Ascending aorta (tissue), 2 donors: ENCODE data around the gene GPATCH8. TPM values are rescaled to one million over a fixed set of nuclear protein-coding genes. Genes with fewer than 3 reads are reported as not detected.
A peak's percentile ranks its signal among the peaks of the same experiment; 100 is the strongest.
"Not testable (repeated sequence)": the region's sequence is repeated elsewhere in the genome, so short reads cannot be mapped to it uniquely, and the experiment has no call there.

Source experiments
- DNase-seq, 2 donors: peaks; one replicate each; pipeline ENCODE4 v3.0.0-alpha.2; 2019; ENCODE audit warnings: low spot score in 2 of 2
- H3K27ac ChIP-seq, 2 donors: fragments of 200-600 bp; sonication (generic); one replicate each; pipeline ENCODE4 v1.5.1; 2016 to 2017; ENCODE audit warnings: mild to moderate bottlenecking in 1 of 2
- H3K27me3 ChIP-seq: fragments of 200-600 bp; sonication (generic); one replicate; pipeline ENCODE4 v1.5.1; 2017
- H3K36me3 ChIP-seq, 2 donors: fragments of 200-600 bp; sonication (generic); one replicate each; pipeline ENCODE4 v1.5.1; 2016
- H3K4me1 ChIP-seq, 2 donors: fragments of 200-600 bp; sonication (generic); one replicate each; pipeline ENCODE4 v1.5.1; 2016 to 2017; ENCODE audit warnings: mild to moderate bottlenecking in 1 of 2
- H3K4me3 ChIP-seq, 2 donors: fragments of 200-600 bp; sonication (generic); one replicate each; pipeline ENCODE4 v1.5.1; 2016 to 2017; ENCODE audit warnings: mild to moderate bottlenecking in 1 of 2
- H3K9me3 ChIP-seq, 2 donors: fragments of 200-600 bp; sonication (generic); one replicate each; pipeline ENCODE4 v1.5.1; 2016
- CTCF ChIP-seq, 3 experiments: fragments of 200-600 bp in 2 of 3; fragments of 450-650 bp in 1 of 3; sonication (generic) in 2 of 3; IDR thresholded peaks; one replicate each; pipeline ENCODE4 v1.5.1; 2016 to 2019; ENCODE audit warnings: antibody characterized with exemption in 3 of 3, mild to moderate bottlenecking in 1 of 3, moderate library complexity in 1 of 3
- intact Hi-C: fragments of 100-400 bp; cut with DNase I; formaldehyde crosslinking; loops from one replicate; pipeline ENCODE4 v1.15.1; 2023
- total RNA-seq: library from RNA; depleted of rRNA; stranded (reverse); fragments of >200 nt; gene quantifications from one replicate; pipeline ENCODE4 v1.1.0, GENCODE V29; 2016

The GPATCH8 gene
- total RNA-seq, 1 donor from 2014 or later, result 13.3 TPM

DNA sequence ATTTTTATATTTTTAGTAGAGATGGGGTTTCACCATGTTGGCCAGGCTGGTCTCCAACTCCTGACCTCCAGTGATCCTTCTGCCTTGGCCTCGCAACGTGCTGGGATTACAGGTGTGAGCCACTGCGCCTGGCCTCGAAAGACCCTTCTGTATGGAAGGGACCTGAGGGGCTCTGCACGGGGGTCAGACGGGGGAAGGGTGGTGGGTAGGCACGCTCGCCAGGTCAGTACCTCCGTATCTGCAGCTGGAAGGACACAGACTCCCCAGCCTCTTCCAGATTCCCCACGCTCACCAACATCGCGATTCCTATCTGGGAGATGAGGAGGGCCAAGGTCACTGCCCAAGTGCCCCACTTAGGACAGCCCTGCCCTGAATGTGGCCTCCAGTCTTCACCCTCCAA lies 126.4 kb downstream of the GPATCH8 start:
- no peak for DNase-seq

DNA sequence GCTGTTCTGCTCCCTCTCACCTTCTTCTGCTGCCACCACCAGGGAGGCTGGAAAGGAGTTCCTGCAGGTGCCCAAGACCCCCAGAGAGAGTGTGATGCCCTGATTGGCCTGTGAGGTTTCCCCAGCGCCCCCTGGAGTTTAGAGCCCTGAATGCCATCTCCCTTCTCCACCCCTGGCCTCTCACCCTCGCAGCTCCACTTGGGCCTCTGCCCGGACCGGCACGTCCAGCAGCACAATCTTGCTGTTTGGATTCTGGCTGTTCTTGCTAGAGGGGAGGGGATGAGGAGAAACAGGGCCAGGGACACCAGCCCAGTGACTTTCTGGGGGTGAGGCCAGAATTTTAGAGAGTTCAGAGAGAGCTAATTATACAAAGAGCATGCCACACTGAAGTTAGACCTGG lies 127.1 kb downstream of the GPATCH8 start:
- no peak for DNase-seq
- no peak overlapping the region for H3K27ac ChIP-seq
- H3K27me3 ChIP-seq, result no peaks in the 10 kb centered on the region
- peak in 1 of 3 experiments; percentile 11 for TF ChIP-seq CTCF (IDR thresholded peaks at IDR 0.05)
- no peaks in the 10 kb centered on the region for H3K4me1 ChIP-seq
- H3K36me3 ChIP-seq, result no peaks in the 10 kb centered on the region
- H3K9me3 ChIP-seq, result no peaks in the 10 kb centered on the region
- no peak overlapping the region for H3K4me3 ChIP-seq
- intact Hi-C loops, result no loop called here

More for the DNA sequence above, 126.4 kb downstream of the GPATCH8 start:
- Histone ChIP-seq H3K4me1 (no peaks in the 10 kb centered on the region), H3K27me3 (no peaks in the 10 kb centered on the region), H3K27ac (no peak overlapping the region), H3K9me3 (no peaks in the 10 kb centered on the region), H3K36me3 (no peaks in the 10 kb centered on the region), H3K4me3 (no peak overlapping the region)
- intact Hi-C loops, result no loop called here
- no peak for TF ChIP-seq CTCF (IDR thresholded peaks at IDR 0.05)

DNA sequence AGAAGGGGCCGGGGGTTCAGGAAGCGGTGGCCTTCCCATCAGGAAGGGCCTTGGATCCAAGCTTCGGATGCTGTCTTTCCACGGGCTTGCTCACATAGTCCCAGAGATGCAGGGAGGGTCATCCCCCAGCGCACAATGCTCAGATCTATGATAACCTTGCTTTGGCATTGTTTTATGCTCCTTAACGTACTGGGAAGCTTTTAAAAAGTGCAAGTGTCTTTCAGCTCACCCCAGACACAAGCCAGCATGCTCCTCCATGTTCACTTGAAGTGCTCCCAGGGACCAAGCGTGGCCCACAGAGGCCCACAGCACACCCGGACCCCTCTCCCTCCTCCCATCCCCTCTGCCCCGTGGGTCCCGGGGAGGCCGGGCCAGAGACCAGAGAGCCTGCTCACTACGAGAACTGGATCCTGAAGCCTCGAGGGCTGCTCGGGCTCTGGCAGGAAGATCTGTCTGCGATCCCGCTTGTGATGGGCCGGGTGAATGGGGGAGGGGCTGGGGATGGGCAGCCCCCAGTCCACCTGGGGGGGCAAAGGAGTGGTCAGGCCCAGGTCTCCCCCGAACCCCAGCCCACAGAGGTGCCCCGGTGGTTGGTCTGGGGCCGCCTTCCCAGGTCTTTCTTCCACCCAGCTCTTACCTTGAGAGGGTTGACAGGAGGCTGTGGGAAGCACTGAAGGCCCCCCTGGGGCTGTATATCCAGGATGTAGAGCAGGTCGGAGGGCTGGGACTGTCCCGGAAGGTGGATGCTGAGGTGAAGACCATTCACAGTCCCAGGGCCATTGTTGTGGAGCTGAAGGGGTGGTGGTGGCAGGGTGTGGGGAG lies 127.8 kb downstream of the GPATCH8 start:
- no peaks in the 10 kb centered on the region for H3K4me1 ChIP-seq
- no peak overlapping the region for H3K27ac ChIP-seq
- H3K27me3 ChIP-seq, result no peaks in the 10 kb centered on the region
- H3K36me3 ChIP-seq, result no peaks in the 10 kb centered on the region
- H3K9me3 ChIP-seq, result no peaks in the 10 kb centered on the region
- DNase-seq, result no peak
- intact Hi-C loops, result no loop called here
- no peak overlapping the region for H3K4me3 ChIP-seq
- no peak for TF ChIP-seq CTCF (IDR thresholded peaks at IDR 0.05)

- no peak for DNase-seq
- H3K4me1 ChIP-seq, result no peaks in the 10 kb centered on the region
- intact Hi-C loops, result no loop called here
- H3K36me3 ChIP-seq, result no peaks in the 10 kb centered on the region
- no peaks in the 10 kb centered on the region for H3K9me3 ChIP-seq
- no peak for TF ChIP-seq CTCF (IDR thresholded peaks at IDR 0.05)
- H3K27ac ChIP-seq, result no peak overlapping the region
- no peaks in the 10 kb centered on the region for H3K27me3 ChIP-seq
- H3K4me3 ChIP-seq, result no peak overlapping the region
Observed at GRCh38 chr17:44374306-44375195, 128.7 kb downstream of the GPATCH8 start.

DNA sequence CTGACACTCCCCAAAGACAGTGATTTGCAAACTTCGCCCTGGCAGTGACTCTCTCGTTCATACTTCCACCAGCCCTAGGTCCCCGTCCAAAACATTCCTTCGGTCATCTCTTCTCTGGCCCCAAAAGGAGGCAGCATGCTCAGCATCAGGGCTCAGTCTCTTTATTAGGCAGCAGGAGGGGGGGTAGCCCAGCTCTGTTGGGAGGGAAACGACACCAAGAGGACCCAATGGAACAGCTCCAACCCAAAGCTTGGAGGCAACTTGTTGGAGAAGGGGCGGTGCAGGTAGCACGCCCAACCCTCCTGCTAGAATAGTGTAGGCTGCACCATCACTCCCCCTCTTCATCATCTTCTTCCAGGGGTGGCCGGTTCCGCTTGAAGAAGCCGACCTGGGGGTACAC lies 131.2 kb downstream of the GPATCH8 start:
- H3K36me3 ChIP-seq, result no peaks in the 10 kb centered on the region
- no peaks in the 10 kb centered on the region for H3K27me3 ChIP-seq
- DNase-seq, result no peak
- no peak for TF ChIP-seq CTCF (IDR thresholded peaks at IDR 0.05)
- no peaks in the 10 kb centered on the region for H3K9me3 ChIP-seq
- no peak overlapping the region for H3K4me3 ChIP-seq
- H3K27ac ChIP-seq, result no peak overlapping the region
- intact Hi-C loops, result no loop called here
- no peaks in the 10 kb centered on the region for H3K4me1 ChIP-seq

DNA sequence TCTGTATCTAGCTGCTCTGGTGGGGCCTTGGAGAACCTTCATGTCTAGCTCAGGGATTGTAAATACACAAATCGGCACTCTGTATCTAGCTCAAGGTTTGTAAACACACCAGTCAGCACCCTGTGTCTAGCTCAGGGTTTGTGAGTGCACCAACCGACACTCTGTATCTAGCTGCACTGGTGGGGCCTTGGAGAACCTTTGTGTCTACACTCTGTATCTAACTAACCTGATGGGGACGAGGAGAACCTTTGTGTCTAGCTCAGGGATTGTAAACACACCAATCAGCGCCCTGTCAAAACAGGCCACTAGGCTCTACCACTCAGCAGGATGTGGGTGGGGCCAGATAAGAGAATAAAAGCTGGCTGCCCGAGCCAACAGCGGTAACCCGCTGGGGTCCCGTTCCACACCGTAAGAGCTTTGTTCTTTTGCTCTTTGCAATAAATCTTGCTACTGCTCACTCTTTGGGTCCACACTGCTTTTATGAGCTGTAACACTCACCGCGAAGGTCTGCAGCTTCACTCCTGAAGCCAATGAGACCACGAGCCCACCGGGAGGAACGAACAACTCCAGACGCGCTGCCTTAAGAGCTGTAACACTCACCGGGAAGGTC lies 133.7 kb downstream of the GPATCH8 start:
- H3K4me3 ChIP-seq, intact Hi-C loops: not testable (repeated sequence)

DNA sequence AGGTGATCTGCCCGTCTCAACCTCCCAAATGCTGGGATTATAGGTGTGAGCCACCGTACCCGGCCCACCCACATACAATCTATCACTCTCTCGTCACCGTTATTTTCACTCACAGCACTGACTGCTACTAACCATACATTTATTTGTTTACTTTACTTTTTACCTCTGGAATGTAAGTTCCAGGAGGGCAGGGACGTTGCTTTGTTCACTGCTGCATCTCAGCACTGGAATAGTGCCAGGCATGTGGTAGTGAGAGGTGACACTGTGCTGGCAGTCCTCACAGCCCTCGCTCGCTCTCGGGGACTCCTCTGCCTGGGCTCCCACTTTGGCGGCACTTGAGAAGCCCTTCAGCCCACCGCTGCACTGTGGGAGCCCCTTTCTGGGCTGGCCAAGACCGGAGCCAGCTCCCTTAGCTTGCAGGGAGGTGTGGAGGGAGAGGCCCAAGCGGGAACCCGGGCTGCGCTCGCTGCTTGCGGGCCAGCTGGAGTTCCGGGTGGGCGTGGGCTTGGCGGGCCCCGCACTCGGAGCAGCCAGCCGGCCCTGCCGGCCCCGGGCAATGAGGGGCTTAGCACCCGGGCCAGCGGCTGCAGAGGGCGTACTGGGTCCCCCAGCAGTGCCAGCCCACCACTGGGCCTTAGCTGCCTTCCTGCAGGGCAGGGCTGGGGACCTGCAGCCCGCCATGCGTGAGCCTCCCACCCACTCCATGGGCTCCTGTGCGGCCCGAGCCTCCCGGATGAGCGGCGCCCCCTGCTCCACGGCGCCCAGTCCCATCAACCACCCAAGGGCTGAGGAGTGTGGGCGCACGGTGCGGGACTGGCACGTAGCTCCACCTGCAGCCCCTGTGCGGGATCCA lies 134.6 kb downstream of the GPATCH8 start:
- H3K27me3 ChIP-seq, H3K4me3 ChIP-seq, intact Hi-C loops, H3K4me1 ChIP-seq, DNase-seq, H3K9me3 ChIP-seq, H3K27ac ChIP-seq, H3K36me3 ChIP-seq: not testable (repeated sequence)

More for the DNA sequence above, 133.7 kb downstream of the GPATCH8 start:
- not testable (repeated sequence) for H3K27ac ChIP-seq, H3K9me3 ChIP-seq, H3K36me3 ChIP-seq, DNase-seq, H3K27me3 ChIP-seq, H3K4me1 ChIP-seq
